OCI-LY1 (cell line): ENCODE measurements around the gene PRKCE.

ENCODE experiments used
- H2AFZ ChIP-seq: fragments of 200-600 bp; sonication (generic), shearing (Covaris generic); 2 replicates; pipeline ENCODE4 v1.6.0; 2014; ENCODE audit warnings: antibody characterized with exemption, mild to moderate bottlenecking, low read length
- H3F3A ChIP-seq: fragments of 200-600 bp; sonication (generic), shearing (Covaris generic); 2 replicates; pipeline ENCODE4 v1.6.0; 2014; ENCODE audit warnings: mild to moderate bottlenecking, antibody characterized with exemption, low read length, moderate library complexity; ENCODE audit not compliant: insufficient read depth
- H3K27ac ChIP-seq: fragments of 200-600 bp; sonication (generic); 2 replicates; pipeline ENCODE4 v1.5.1; 2014; ENCODE audit warnings: low read length, mixed run types, mild to moderate bottlenecking, low read depth; ENCODE audit not compliant: poor library complexity, severe bottlenecking
- H3K27me3 ChIP-seq: fragments of 200-600 bp; sonication (generic); 2 replicates; pipeline ENCODE4 v1.6.0; 2014; ENCODE audit warnings: antibody characterized with exemption, mild to moderate bottlenecking, low read length, moderate library complexity; ENCODE audit not compliant: insufficient read depth
- H3K36me3 ChIP-seq: fragments of 200-600 bp; sonication (generic); 2 replicates; pipeline ENCODE4 v1.6.1; 2014; ENCODE audit warnings: mild to moderate bottlenecking, antibody characterized with exemption, low read length, moderate library complexity, mixed read lengths; ENCODE audit not compliant: insufficient read depth
- H3K4me1 ChIP-seq: fragments of 200-600 bp; sonication (generic); 2 replicates; pipeline ENCODE4 v1.5.1; 2014; ENCODE audit warnings: mild to moderate bottlenecking, low read length, moderate library complexity; ENCODE audit not compliant: insufficient read depth, severe bottlenecking
- H3K4me2 ChIP-seq: fragments of 200-600 bp; sonication (generic), shearing (Covaris generic); 2 replicates; pipeline ENCODE4 v1.6.1; 2014; ENCODE audit warnings: low read length
- H3K4me3 ChIP-seq: fragments of 200-600 bp; sonication (generic); 2 replicates; pipeline ENCODE4 v1.5.1; 2014; ENCODE audit warnings: low read length, low read depth, mild to moderate bottlenecking, mixed read lengths; ENCODE audit not compliant: poor library complexity, severe bottlenecking
- H3K79me2 ChIP-seq: fragments of 200-600 bp; shearing (Covaris generic); 2 replicates; pipeline ENCODE4 v1.6.1; 2016; ENCODE audit warnings: mixed run types, low read length, mixed read lengths; ENCODE audit not compliant: insufficient read depth
- H3K9ac ChIP-seq: fragments of 200-600 bp; sonication (generic), shearing (Covaris generic); 2 replicates; pipeline ENCODE4 v1.6.1; 2014; ENCODE audit warnings: mild to moderate bottlenecking, low read length, mixed read lengths
- H3K9me2 ChIP-seq: fragments of 200-600 bp; sonication (generic), shearing (Covaris generic); 2 replicates; pipeline ENCODE4 v1.6.1; 2014; ENCODE audit warnings: low read depth, mild to moderate bottlenecking, low read length, mixed read lengths
- H3K9me3 ChIP-seq: fragments of 200-600 bp; shearing (Covaris generic); 2 replicates; pipeline ENCODE4 v1.6.1; 2014; ENCODE audit warnings: low read length, mixed read lengths
- H4K20me1 ChIP-seq: fragments of 200-600 bp; sonication (generic), shearing (Covaris generic); 2 replicates; pipeline ENCODE4 v1.6.0; 2016; ENCODE audit warnings: mild to moderate bottlenecking, low read length; ENCODE audit not compliant: insufficient read depth
- CTCF ChIP-seq: fragments of 200-600 bp; sonication (generic), shearing (Covaris generic); IDR thresholded peaks from 2 replicates; pipeline ENCODE4 v1.5.1; 2017; ENCODE audit warnings: mild to moderate bottlenecking, antibody characterized with exemption, low read length, moderate library complexity, mixed read lengths
- EZH2 ChIP-seq: fragments of 200-600 bp; sonication (generic), shearing (Covaris generic); IDR thresholded peaks from 2 replicates; pipeline ENCODE4 v1.8.0; 2017; ENCODE audit warnings: borderline replicate concordance, mixed run types, mild to moderate bottlenecking, antibody characterized with exemption, low read length, moderate library complexity, mixed read lengths

The PRKCE gene

GRCh38 chr2:45904267-45904945 lies 252.9 kb downstream of the PRKCE start:
- Histone ChIP-seq H3K4me2 (no peak overlapping the region; the same call in 1 of the 2 replicates), H3K4me3 (no peak overlapping the region), H3K9me3 (no peaks in the 10 kb centered on the region), H2AFZ (no peak overlapping the region), H3K36me3 (no peaks in the 10 kb centered on the region), H3K27me3 (no peaks in the 10 kb centered on the region), H3K79me2 (no peaks in the 10 kb centered on the region), H3K27ac (no peak overlapping the region), H3K4me1 (peaks cover 27% of the 10 kb centered on the region), H3K9me2 (no peaks in the 10 kb centered on the region), H3F3A (no peaks in the 10 kb centered on the region), H4K20me1 (no peaks in the 10 kb centered on the region), H3K9ac (no peak overlapping the region)
- no peak for TF ChIP-seq EZH2
- TF ChIP-seq CTCF = no peak

GRCh38 chr2:45904946-45905631 lies 253.6 kb downstream of the PRKCE start:
- Histone ChIP-seq H3K27ac (peak overlapping the region; percentile 3), H3F3A (no peaks in the 10 kb centered on the region), H3K9me2 (no peaks in the 10 kb centered on the region), H3K4me2 (no peak overlapping the region), H3K9me3 (no peaks in the 10 kb centered on the region), H2AFZ (no peak overlapping the region), H3K79me2 (no peaks in the 10 kb centered on the region), H4K20me1 (no peaks in the 10 kb centered on the region), H3K4me3 (no peak overlapping the region), H3K4me1 (peaks cover 34% of the 10 kb centered on the region), H3K36me3 (no peaks in the 10 kb centered on the region), H3K27me3 (no peaks in the 10 kb centered on the region), H3K9ac (no peak overlapping the region)
- TF ChIP-seq CTCF (no peak), EZH2 (no peak)

GRCh38 chr2:45905632-45905958 lies 254.1 kb downstream of the PRKCE start:
- Histone ChIP-seq H3K4me2 (no peak overlapping the region), H3K4me3 (no peak overlapping the region), H4K20me1 (no peaks in the 10 kb centered on the region), H3K9me3 (no peaks in the 10 kb centered on the region), H3K79me2 (no peaks in the 10 kb centered on the region), H3K4me1 (peaks cover 38% of the 10 kb centered on the region), H3K27ac (peak overlapping the region; percentile 3), H3K27me3 (no peaks in the 10 kb centered on the region), H2AFZ (no peak overlapping the region), H3K9ac (no peak overlapping the region), H3K9me2 (no peaks in the 10 kb centered on the region), H3F3A (no peaks in the 10 kb centered on the region), H3K36me3 (no peaks in the 10 kb centered on the region)
- no peak for TF ChIP-seq EZH2
- TF ChIP-seq CTCF = no peak
